NAMALWA (cell line): Measurements from ENCODE around the gene TAOK1.
A peak's percentile ranks its signal among the peaks of the same experiment; 100 is the strongest.
"Not testable (repeated sequence)": the region's sequence is repeated elsewhere in the genome, so short reads cannot be mapped to it uniquely, and the experiment has no call there.

ENCODE experiments used
- DNase-seq: peaks from one replicate; pipeline ENCODE4 v3.0.0-alpha.2; 2015; ENCODE audit warnings: low spot score

The TAOK1 gene

GRCh38 chr17:29389982-29390850 lies at the start of gene TAOK1:
Gene TAOK1, plus strand, starts transcription at chr17:29390363. Its CDS starts 61,186 bp downstream, at chr17:29451549.
- DNase-seq, result peak; percentile 98

GRCh38 chr17:29341726-29342125 lies 48.4 kb upstream of the TAOK1 start:
- no peak for DNase-seq

- DNase-seq, result peak; percentile 27
These were observed 47.9 kb upstream of the TAOK1 start for GRCh38 chr17:29342158-29342765.

- DNase-seq, result no peak
These were observed 45.8 kb upstream of the TAOK1 start for GRCh38 chr17:29344201-29344856.

GRCh38 chr17:29345066-29345465 lies 45.1 kb upstream of the TAOK1 start:
- no peak for DNase-seq

GRCh38 chr17:29345470-29345869 lies 44.7 kb upstream of the TAOK1 start:
- not testable (repeated sequence) for DNase-seq

DNA sequence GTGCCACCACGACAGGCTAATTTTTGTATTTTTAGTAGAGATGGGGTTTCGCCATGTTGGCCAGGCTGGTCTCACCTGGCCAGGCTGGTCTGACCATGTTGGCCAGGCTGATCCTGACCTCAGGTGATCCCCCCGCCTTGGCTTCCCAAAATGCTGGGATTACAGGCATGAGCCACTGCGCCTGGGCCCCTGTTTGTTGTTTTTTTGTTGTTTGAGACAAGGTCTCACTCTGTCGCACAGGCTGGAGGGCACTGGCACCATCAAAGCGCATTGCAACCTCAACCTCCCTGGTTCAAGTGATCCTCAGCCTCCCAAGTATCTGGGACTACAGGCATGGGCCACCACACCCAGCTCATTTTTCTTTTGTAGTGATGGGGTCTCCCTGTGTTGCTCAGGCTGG lies 43.7 kb upstream of the TAOK1 start:
- DNase-seq, result no peak

GRCh38 chr17:29347831-29348629 lies 42.1 kb upstream of the TAOK1 start:
- no peak for DNase-seq

GRCh38 chr17:29349409-29349808 lies 40.8 kb upstream of the TAOK1 start:
- DNase-seq, result no peak

DNA sequence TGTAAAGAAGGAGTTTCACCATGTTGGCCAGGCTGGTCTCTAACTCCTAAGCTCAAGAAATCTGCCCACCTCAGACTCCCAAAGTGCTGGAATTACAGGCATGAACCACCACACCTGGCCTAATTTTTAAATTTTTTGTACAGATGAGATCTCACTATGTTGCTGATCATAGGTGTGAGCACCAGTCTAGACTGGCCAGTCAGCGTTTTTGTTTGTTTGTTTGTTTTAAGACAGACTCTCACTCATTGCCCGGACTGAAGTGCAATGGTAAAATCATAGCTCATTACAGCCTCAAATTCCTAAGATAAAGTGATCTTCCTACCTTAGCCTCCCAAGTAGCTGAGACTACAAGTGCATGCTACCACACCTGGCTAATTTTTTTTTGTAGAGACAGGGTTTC lies 38.0 kb upstream of the TAOK1 start:
- no peak for DNase-seq

DNA sequence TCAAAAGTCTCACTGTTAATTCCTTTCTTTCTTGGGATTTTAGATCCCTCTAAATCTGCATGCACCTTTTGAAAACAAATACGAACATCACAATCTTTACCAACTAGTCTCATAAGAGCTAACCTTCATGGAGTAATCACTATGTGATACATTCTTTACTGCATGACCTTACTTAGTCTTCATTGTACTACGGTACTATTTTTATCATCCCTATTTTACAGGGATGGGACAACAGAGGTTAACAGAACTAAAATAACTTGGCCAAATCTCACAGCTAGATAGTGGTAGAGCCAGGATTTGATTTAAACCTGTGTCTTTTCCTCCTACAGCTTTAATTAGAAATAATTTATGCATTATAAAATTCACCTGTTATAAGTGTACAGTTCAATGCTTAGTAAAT lies 32.9 kb upstream of the TAOK1 start:
- no peak for DNase-seq

DNA sequence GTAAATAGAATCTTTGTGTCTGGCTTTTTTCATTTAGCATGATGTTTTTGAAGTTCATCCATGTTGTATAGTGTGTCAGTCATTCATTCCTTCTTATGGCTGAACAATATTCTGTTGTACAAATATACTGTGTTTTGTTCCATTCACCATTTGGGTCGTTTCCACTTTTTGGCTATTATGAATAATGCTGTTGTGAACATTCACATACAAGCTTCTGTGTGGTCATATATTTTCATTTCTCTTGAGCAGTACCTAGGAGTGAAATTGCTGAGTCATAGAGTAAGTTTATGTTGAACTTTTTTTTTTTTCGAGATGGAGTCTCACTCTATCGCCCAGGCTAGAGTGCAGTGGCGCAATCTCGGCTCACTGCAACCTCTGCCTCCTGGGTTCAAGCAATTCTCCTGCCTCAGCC lies 32.3 kb upstream of the TAOK1 start:
- no peak for DNase-seq

- DNase-seq, result no peak
These were observed 31.7 kb upstream of the TAOK1 start for GRCh38 chr17:29358416-29358815.

DNA sequence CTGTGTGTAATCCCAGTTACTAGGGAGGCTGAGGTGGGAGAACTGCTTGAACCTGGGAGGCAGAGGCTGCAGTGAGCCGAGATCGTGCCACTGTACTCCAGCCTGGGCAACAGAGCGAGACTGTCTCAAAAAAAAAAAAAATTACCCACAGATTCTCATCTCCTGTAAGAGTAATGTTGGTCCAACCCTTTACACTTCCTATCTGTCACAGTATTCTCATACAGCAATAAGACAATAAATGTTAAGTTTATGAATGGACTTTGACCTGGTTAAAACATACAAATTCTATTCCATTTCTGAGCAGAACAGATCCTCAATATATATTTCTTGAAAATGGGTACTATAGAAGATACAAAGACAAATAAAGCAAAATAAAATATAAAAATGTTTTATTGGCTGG lies 30.4 kb upstream of the TAOK1 start:
- DNase-seq, result no peak

DNA sequence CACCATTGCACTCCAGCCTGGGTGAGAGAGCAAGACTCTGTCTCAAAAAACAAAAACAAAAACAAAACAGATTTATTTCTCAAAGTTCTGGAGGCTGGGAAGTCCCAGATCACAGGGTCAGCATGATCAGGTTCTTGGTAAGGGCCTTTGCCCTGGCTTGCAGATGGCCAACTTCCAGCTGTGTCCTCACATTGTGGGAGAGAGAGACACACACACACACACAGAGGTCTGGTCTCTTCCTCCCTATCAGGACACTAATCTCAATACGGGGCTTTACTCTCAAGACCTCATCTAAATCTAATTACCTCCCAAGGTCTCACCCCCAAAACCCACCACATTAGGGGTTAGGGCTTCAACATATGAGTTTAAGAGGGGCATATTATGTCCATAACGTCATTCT lies 26.4 kb upstream of the TAOK1 start:
- no peak for DNase-seq

- DNase-seq, result no peak
These were observed 25.5 kb upstream of the TAOK1 start for GRCh38 chr17:29364691-29365090.

- no peak for DNase-seq
These were observed 22.0 kb upstream of the TAOK1 start for GRCh38 chr17:29368161-29368560.

DNA sequence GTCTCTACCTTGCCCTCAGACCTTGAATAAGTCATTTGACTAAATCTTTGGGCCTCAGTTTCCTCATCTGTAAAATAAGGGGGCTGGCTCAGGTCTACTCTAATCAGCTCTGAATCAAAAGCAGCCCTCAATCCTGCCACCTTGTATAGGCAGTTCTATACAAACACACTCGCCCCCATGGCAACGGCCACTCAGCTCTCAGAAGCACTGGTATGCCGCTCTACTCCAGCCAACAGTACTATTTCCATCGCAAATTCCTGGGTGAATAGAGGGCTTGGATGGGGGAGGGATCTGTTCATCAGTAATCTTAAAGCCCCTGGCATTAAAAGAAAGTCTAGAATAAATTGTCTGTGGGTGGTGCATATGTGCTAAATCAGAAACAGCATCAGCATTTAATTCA lies 21.2 kb upstream of the TAOK1 start:
- no peak for DNase-seq

GRCh38 chr17:29369831-29370735 lies 20.1 kb upstream of the TAOK1 start:
- DNase-seq, result peak; percentile 91

GRCh38 chr17:29376667-29377270 lies 13.4 kb upstream of the TAOK1 start:
- no peak for DNase-seq

- no peak for DNase-seq
These were observed 11.7 kb upstream of the TAOK1 start for GRCh38 chr17:29378500-29378899.
